ENCODE results near the gene SDHB.

Gene SDHB

GRCh38 chr1:17043676-17044075 is 10.2 kb downstream of the SDHB start:
- DNase-seq, result no peak

GRCh38 chr1:17040135-17040534 is 13.7 kb downstream of the SDHB start:
- DNase-seq, result no peak

- no peak for DNase-seq
These were observed 14.3 kb downstream of the SDHB start for GRCh38 chr1:17039522-17039921.

- DNase-seq, result no peak
These were observed 20.4 kb downstream of the SDHB start for GRCh38 chr1:17033481-17033880.

- DNase-seq, result no peak
These were observed 21.1 kb downstream of the SDHB start for GRCh38 chr1:17032741-17033140.

- no peak for DNase-seq
These were observed 22.4 kb downstream of the SDHB start for GRCh38 chr1:17031436-17031835.

GRCh38 chr1:17030206-17030605 is 23.6 kb downstream of the SDHB start:
- DNase-seq, result no peak

GRCh38 chr1:17028662-17029188 is 25.1 kb downstream of the SDHB start:
- DNase-seq, result no peak

- DNase-seq, result no peak
These were observed 25.9 kb downstream of the SDHB start for GRCh38 chr1:17027900-17028299.

- no peak for DNase-seq
These were observed 26.4 kb downstream of the SDHB start for GRCh38 chr1:17027403-17027802.

GRCh38 chr1:17024721-17025120 is 29.1 kb downstream of the SDHB start:
- DNase-seq, result no peak

GRCh38 chr1:17023573-17023972 is 30.3 kb downstream of the SDHB start:
- no peak for DNase-seq

- no peak for DNase-seq
These were observed 30.7 kb downstream of the SDHB start for GRCh38 chr1:17023102-17023501.

GRCh38 chr1:17021896-17022295 is 31.9 kb downstream of the SDHB start:
- no peak for DNase-seq

GRCh38 chr1:17020502-17020901 is 33.3 kb downstream of the SDHB start:
- DNase-seq, result no peak

- DNase-seq, result no peak
These were observed 35.0 kb downstream of the SDHB start for GRCh38 chr1:17018849-17019248.

- no peak for DNase-seq
These were observed 36.4 kb downstream of the SDHB start for GRCh38 chr1:17017435-17017834.

- no peak for DNase-seq
These were observed 37.5 kb downstream of the SDHB start for GRCh38 chr1:17016317-17016661.

GRCh38 chr1:17014671-17015567 is 38.9 kb downstream of the SDHB start:
- no peak for DNase-seq

- no peak for DNase-seq
These were observed 40.1 kb downstream of the SDHB start for GRCh38 chr1:17013491-17014320.

- DNase-seq, result no peak
These were observed 40.9 kb downstream of the SDHB start for GRCh38 chr1:17012775-17013490.

- DNase-seq, result peak; percentile 48
These were observed 42.2 kb downstream of the SDHB start, which contains the start of gene ATP13A2 for GRCh38 chr1:17011439-17012307. ATP13A2 (minus strand) TSS chr1:17011928; CDS start chr1:17011738, 190 bp downstream.

All from T1000 (cell line).